GM19463 (cell line): ENCODE data around the gene CHMP1B.

Experiments used
- ATAC-seq: cut with Tn5 transposase; IDR thresholded peaks from one replicate; pipeline ENCODE4 v1.9.1; 2021; ENCODE audit warnings: mild to moderate bottlenecking, moderate library complexity; ENCODE audit not compliant: unreplicated experiment

Gene CHMP1B

GRCh38 chr18:11901826-11902438 is 50.7 kb downstream of the CHMP1B start:
- no peak for ATAC-seq

- ATAC-seq: no peak
These were observed 51.5 kb downstream of the CHMP1B start for GRCh38 chr18:11902522-11903292.
